ENCODE results near the gene CLEC3B. TPM values are rescaled to one million over a fixed set of nuclear protein-coding genes. Genes with fewer than 3 reads are reported as not detected.

CLEC3B gene
- total RNA-seq, 3 donors from 2014 or later = 14.7 to 24.0 (median 22.2) TPM

- intact Hi-C loops (cut with DNase I, micrococcal nuclease) = no loop called here
- peak in 1 of 3 donors; percentile 74 for DNase-seq
- TF ChIP-seq CTCF (IDR thresholded peaks at IDR 0.05) = no peak
- Histone ChIP-seq H3K4me1 (ENCODE audit: low read depth) (peaks cover 6% of the 10 kb centered on the region), H3K36me3 (ENCODE audit: low read depth) (no peaks in the 10 kb centered on the region), H3K9me3 (no peaks in the 10 kb centered on the region), H3K4me3 (no peak overlapping the region)
- peak; percentile 66 for ATAC-seq
Observed at GRCh38 chr3:44999782-45000181, 26.3 kb upstream of the CLEC3B start.

GRCh38 chr3:45000823-45001222, 25.3 kb upstream of the CLEC3B start:
- TF ChIP-seq CTCF (IDR thresholded peaks at IDR 0.05) = no peak
- intact Hi-C loops (cut with DNase I, micrococcal nuclease) = no loop called here
- H3K36me3 ChIP-seq (ENCODE audit: low read depth) = no peaks in the 10 kb centered on the region
- no peak overlapping the region for H3K4me3 ChIP-seq
- no peaks in the 10 kb centered on the region for H3K9me3 ChIP-seq
- DNase-seq (no peak), ATAC-seq (no peak)
- H3K4me1 ChIP-seq (ENCODE audit: low read depth) = peaks cover 2% of the 10 kb centered on the region

- no peak for ATAC-seq
Observed at GRCh38 chr3:45001738-45002137, 24.4 kb upstream of the CLEC3B start.

GRCh38 chr3:45002139-45002660, 23.9 kb upstream of the CLEC3B start:
- intact Hi-C loops (cut with DNase I, micrococcal nuclease) = no loop called here
- H3K4me1 ChIP-seq (ENCODE audit: low read depth) = no peaks in the 10 kb centered on the region
- H3K36me3 ChIP-seq (ENCODE audit: low read depth) = no peaks in the 10 kb centered on the region
- DNase-seq (no peak), ATAC-seq (no peak)
- no peak overlapping the region for H3K4me3 ChIP-seq
- no peak for TF ChIP-seq CTCF (IDR thresholded peaks at IDR 0.05)
- no peaks in the 10 kb centered on the region for H3K9me3 ChIP-seq

More at GRCh38 chr3:45001738-45002137, 24.4 kb upstream of the CLEC3B start:
- no peak overlapping the region for H3K4me3 ChIP-seq
- H3K36me3 ChIP-seq (ENCODE audit: low read depth) = no peaks in the 10 kb centered on the region
- H3K4me1 ChIP-seq (ENCODE audit: low read depth) = no peaks in the 10 kb centered on the region
- H3K9me3 ChIP-seq = no peaks in the 10 kb centered on the region
- DNase-seq = no peak
- intact Hi-C loops (cut with DNase I, micrococcal nuclease) = no loop called here
- no peak for TF ChIP-seq CTCF (IDR thresholded peaks at IDR 0.05)

- ATAC-seq = no peak
- intact Hi-C loops (cut with DNase I, micrococcal nuclease) = no loop called here
- H3K36me3 ChIP-seq (ENCODE audit: low read depth) = no peaks in the 10 kb centered on the region
- no peak overlapping the region for H3K4me3 ChIP-seq
- no peak for TF ChIP-seq CTCF (IDR thresholded peaks at IDR 0.05)
- H3K9me3 ChIP-seq = no peaks in the 10 kb centered on the region
- H3K4me1 ChIP-seq (ENCODE audit: low read depth) = no peaks in the 10 kb centered on the region
- no peak for DNase-seq
Observed at GRCh38 chr3:45002720-45003119, 23.4 kb upstream of the CLEC3B start.

GRCh38 chr3:45003406-45003805, 22.7 kb upstream of the CLEC3B start:
- ATAC-seq = no peak
- no peak overlapping the region for H3K4me3 ChIP-seq
- no peaks in the 10 kb centered on the region for H3K9me3 ChIP-seq
- TF ChIP-seq CTCF (IDR thresholded peaks at IDR 0.05) = no peak
- intact Hi-C loops (cut with DNase I, micrococcal nuclease) = no loop called here
- DNase-seq = no peak
- no peaks in the 10 kb centered on the region for H3K36me3 ChIP-seq (ENCODE audit: low read depth)
- H3K4me1 ChIP-seq (ENCODE audit: low read depth) = no peaks in the 10 kb centered on the region

All from mucosa of descending colon (tissue), 3 donors.